GM18502 (cell line): ENCODE data around the gene PPP6R2.
"Not testable (repeated sequence)": the region's sequence is repeated elsewhere in the genome, so short reads cannot be mapped to it uniquely, and the experiment has no call there.

Experiments used
- ATAC-seq: cut with Tn5 transposase; IDR thresholded peaks from one replicate; pipeline ENCODE4 v1.9.1; 2021; ENCODE audit warnings: mild to moderate bottlenecking; ENCODE audit not compliant: unreplicated experiment, poor library complexity

The PPP6R2 gene

DNA sequence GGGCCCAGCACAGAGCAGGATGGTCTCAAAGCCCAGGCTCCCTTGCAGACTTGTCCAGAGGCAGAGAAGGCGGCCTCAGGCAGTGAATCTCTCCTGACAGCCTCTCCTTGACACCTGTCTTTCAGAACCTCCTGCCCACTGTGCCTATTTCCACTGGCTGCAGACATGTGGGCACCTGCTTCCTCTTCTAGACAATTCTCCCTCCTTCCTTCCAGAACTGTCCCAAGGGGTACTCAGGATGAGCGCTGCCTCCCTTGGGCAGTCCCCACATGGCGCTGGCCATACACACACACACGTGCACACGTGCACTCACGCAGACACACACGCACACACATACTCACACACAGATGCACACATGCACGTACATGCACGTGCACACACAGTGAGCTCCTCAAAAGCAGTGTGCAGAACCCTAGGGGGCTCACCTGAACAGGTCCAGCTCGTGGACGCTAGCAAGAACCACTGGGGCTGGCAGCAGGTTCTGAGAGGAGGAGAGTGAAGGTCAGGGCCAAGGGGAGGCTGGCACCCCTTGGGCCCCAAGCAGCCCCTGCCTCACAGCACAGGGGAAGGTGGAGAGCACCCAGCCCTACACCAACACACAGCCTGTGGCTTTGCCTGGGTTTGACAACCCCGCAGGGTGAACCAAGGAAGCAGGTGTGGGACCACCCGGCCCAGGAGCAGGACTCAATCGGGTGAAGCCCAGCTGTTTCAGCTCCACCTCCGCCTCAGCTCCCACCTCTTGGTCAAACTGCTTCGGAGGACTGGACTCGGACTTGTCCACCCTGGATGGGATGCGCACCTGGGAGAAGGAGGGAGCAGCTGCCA, 27.6 kb upstream of the PPP6R2 start:
- ATAC-seq: no peak

DNA sequence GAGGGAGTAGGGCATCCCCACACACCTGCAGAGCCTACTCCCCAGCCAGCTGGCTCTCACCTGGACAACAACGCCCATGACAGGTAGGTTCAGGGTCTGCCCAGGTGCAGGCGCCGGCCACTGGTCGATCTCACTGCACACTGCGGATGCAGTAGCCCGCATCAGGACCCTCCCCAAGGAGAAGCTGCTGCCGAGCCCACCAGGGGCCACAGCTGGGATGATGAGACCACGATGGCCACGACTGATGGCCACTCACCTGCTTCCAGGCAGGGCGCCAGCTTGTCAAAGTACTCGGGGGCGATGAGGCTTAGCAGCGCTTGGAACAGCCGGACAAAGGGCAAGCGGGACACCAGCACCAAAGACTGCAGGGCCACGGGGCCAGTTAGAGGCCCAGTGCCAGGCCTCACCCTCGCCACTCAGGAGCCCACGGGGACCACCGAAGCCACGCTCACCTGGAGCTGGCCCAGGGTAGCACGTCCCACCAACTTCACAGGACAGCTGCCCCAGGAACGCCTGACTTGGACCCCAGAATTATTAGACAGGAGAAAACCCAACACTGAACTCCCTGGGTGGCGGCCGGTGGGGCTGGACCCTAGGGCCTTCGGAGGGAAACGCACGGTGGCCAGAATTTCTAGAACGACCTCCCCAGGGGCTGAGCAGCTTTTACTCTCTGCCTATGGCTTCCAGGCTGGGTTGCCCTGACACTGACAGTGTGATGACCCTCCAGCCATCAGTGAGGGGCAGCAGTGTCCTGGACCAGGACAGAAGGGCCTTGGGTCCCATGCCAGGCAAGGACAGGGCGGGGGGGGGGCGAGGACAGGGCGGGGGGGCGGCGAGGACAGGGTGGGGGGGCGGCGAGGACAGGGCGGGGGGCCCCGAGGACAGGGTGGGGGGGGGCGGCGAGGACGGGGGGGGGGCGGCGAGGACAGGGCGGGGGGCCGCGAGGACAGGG, 26.7 kb upstream of the PPP6R2 start:
- ATAC-seq: no peak

DNA sequence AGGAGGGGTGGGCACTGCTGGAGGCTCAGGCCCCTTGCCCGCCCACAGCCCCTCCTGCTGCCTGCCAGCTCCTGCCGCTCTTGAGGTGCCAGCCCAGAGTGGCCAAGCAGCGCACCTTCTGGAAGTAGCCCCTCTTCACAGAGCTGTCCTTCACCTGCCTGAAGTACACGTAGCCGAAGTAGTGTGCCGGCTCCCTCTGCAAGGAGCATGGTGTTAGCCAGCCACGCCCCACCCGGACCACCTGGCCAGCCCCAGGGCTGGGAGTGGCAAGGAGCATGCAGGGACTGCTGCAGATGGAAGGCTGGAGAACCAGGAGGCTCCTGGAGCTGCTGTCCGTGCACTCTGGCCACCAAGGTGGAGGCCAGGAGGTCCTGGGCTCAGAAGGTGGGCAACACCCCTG, 25.9 kb upstream of the PPP6R2 start:
- no peak for ATAC-seq

DNA sequence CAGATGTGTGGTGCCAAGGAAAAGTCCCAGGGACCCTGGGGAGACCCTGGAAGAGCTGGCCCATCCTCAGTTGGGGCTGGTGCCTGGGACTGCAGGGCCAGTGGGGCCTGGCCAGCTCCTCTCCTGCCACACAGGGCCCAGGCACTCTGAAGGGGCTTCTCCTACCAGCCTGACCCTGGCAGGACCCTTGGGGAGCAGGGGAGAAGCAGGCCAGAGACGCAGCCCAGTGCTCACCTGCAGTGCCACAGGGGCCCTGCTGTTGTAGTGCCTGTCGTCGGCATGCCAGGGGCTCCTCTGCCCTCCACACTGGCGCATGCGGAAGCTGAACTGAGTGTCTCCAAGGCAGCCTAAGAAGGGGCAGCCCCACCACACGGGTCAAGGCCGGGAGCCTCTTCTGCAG, 25.5 kb upstream of the PPP6R2 start:
- no peak for ATAC-seq

DNA sequence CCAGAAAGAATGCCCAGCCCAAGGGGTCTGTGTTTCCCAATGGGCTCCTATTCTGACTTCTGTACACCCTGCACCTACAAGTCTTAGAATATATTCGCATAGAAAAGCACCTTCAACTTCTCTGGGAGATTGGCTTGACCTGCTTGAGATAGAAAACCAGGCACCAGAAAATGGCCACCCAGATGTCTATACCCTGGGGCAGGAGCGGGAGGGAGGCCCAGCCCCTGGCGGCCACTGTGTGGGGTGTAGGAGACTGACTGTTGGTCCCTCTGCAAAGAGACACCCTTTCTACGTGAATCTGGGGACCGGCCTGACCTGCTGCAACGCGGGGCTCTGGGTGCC, 24.8 kb upstream of the PPP6R2 start:
- no peak for ATAC-seq

DNA sequence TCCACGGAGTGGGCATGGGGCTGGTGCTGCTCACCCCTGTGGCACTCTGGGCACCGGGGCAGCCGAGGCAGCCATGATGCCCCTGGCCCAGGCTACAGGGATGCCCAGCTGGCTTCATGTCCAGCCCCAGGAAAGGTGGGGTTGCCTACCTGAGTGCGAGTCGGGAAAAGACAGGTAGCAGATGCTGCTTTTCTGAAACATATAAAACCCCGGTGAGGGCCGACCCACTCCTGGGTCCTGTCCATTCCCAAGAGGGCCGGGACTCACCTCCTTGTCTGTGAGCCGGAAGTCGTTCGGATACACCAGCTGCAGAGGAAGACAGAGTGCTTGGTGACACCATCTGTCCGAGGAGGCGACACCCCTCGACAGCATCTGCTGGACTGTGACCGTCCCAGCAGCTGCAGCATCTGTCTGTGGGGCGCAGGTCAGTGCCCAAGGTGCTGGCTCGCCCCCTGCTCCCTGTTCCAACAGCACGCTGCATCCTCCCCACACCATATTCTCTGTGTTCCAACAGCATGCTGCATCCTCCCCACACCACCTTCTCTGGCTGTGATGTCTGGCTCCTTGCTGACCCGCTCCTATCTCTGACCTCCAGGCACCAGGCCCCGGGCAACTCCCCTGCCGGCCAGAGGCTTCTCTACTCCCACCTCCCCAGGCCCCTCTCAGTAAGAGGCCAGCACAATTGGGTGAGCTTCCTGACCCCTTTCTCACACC, 24.3 kb upstream of the PPP6R2 start:
- no peak for ATAC-seq

DNA sequence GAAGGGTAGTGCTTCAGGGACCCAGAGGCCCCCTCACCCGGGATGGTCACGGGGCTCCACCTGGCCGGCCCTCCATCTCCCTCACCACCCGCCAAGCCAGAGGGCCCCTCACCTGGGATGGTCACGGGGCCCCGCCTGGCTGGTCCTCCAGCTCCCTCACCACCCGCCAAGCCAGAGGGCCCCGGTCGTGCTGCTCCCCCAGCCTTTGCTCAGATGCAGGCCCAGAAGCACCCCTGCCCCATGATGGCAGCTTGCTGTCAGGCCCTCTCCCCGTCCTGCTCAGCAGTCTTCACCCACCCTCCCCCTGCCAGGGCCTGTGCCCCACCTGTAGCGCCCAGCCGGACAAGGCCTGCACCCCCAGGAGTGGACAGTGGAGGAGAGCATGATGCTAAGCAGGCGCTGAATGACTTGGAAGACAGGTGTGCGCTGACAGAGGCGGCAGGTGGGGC, 23.6 kb upstream of the PPP6R2 start:
- ATAC-seq: no peak

DNA sequence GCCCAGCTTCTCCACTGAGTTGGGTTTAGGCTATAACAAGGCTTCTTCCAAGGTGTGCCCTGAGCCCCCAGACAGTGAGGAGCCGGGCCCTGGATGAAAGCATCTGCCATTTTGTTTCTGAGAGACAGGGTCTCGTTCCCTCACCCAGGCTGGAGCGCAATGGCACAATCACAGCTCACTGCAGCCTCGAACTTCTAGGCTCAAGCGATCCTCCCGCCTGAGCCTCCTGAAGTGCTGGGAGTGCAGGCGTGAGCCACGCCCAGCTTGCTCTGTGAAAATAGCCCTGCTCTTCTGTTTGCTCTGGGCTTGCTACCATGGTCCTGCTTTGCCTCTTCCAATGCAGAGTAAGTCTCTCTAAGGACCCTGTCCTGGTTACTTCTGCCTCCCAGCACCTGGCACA, 23.0 kb upstream of the PPP6R2 start:
- no peak for ATAC-seq

DNA sequence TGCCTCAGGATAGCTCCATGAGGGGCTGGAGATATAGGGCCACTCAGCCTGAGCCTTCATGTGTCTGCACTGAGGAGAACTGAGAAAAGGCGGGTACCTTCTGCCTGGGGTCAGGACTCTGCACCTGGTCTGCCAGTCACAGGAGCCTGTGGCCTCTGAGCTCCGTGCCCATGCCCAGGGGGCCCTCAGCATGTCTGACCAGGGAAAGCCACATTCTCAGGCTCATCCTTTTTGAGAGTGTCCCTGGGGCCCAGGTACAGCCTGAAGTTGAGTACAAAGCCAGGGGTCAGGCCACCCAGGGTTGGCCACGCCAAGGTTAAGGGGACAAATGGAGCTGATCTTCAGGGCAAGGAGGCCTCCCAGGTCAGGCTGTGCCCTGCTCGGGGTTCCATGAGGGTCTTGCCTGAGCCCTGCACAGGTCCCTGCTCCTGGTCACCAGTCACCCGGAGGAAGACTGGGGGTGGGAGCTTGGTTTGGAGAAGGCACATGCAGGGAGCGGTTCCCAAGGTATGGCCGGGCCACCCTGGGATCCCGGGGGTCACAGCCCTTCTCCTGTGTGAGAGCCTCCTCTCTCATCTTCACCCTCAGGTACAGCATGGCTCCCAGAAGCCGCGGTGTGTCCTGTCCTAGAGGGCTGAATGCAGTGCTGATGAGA, 22.3 kb upstream of the PPP6R2 start:
- no peak for ATAC-seq

DNA sequence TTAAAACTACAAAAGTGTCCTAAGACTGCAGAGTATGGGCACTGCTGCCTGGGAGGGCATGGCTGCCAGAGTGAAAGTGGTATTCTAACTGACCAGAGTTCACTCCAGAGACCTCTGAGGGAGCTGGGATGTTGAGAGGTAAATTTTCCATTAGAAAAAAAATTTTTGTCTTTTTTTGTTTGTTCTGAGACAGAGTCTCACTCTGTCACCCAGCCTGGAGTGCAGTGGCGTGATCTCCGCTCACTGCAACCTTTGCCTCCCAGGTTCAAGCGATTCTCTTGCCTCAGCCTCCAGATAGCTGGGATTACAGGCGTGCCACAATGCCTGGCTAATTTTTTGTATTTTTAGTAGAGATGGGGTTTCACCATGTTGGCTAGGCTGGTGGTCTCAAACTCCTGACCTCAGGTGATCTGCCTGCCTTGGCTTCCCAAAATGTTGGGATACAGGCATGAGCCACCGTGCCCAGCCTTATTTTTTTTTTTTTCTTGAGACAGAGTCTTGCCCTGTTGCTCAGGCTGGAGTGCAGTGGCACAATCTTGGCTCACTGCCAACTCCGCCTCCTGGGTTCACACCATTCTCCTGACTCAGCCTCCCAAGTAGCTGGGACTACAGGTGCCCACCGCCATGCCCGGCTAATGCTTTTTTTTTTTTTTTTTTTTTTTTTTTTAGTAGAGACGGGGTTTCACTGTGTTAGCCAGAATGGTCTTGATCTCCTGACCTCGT, 20.6 kb upstream of the PPP6R2 start:
- ATAC-seq: not testable (repeated sequence)

DNA sequence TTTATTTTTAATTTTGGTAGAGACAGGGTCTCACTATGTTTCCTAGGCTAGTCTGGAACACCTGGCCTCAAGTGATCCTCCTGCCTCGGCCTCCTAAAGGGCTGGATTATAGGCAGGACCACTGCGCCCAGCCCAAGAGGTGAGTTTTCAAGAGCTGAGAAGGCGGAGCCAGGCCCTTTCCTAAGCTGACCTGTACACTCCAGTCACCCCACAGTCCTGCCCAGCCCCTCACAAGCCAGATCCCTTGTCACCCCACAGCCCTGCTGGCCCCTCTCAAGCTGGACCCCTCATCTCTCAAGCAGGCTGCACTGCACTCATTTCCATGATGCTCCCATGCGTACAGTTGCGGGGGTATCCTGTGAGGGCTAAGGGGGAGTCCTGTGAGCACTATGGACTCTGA, 19.2 kb upstream of the PPP6R2 start:
- ATAC-seq: no peak

DNA sequence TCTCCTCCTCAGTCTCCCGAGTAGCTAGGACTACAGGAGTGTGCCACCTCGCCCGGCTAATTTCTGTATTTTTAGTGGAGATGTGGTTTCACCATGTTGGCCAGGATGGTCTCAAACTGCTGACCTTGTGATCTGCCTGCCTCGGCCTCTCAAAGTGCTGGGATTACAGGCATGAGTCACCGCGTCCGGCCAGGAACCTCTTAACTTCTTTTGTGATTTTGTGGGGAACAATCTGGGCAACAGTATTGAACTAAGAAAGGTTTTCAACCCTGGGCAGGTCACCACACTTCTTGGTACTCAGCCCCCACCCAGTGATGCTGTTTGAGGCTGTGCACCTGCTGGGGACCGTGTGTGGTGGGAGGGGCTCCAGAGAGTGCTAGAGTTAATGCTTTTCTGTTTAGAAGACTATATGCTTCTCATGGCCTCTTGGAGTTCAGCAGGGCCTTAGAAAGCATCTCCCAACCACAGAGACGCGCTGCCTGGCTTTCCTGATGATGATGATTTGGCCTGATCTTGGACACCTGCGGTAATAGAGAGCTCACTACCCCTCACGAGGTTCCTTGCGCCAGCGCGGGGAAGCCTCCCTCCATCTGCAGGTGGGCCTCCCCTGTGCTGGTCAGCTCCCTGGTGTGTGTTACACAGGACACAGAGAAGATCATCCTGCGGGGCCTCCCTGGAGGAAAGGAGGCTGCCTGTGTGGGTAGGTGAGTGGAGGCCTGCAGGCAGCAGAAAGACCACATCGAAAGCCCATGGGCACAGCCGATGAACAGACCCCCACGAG, 17.5 kb upstream of the PPP6R2 start:
- no peak for ATAC-seq

DNA sequence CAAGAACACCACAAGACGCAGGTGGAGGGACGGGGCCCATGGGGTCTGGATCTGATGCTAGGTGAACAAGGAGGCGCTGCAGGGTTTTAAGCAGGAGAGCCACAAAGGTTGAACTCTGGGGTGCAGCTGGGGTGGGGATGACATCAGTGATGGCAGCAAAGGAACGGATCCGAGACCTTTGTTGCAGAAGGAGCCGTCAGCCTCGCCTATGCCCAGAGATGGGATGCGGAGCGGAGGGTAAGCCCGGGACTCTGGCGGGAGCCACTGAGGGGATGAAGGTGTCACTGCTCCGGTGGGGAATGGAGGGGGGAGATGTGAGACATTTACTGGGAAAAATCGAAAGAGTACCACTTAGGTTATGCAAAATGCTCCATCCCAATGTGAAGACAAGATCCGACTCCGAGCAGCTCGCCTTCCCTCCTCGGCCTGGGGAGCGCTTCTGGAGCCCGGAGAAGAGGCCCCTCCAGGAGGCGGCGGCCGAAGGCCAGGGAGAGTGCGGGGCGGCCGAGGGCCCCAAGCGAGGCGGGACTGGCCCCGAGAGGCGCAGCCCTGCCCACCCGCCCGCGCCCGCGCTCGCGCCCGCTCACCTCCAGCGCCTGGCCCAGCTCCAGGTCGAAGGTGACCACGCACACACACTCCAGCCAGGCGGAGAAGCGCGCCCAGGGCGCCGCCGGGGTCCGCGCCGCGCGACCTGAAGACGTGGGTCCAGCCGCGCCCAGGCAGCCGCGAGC, 16.7 kb upstream of the PPP6R2 start:
- no peak for ATAC-seq

DNA sequence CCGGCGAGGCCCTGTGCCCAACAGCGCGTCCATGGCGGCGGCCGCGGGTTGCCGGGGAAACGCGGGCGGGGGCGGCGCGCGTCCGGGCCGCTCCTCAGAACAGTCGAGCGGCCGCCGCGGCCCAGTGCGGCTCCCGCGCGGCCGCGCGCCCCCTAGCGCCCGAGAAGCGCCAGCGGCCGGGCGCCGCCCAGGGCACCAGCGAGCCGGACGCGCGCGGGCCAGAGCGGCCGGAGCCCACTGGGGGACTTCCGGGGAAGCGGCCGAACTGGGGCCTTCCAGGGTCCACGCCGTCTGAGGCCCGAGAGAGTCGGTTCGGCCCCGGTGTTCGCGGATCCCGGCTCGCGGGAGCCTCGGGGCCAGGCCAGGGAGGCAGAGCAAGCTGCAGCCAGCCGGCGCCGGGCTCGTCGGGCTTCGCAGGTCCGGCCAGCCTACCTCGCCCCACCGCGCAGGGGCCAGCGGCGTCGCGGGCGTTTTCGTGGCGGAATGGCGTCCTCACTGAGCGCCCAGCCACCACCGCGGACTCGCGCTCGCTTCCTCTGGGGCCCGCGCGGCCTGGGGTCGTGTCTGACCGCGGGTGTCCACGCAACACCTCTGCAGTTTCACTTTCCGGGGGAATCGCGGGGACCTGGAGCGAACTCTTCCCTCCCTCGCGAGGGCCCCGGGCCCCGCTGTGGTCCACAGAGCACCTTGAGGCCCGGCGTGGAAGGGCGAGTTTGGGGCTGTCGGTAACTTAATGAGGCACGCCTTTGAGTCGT, 16.0 kb upstream of the PPP6R2 start, which contains the start of gene DENND6B:
Gene DENND6B (minus strand): TSS at position 57 of the 755 bp plus-strand sequence. CDS start 24 bp downstream, at position 33.
- peak; percentile 72 for ATAC-seq

DNA sequence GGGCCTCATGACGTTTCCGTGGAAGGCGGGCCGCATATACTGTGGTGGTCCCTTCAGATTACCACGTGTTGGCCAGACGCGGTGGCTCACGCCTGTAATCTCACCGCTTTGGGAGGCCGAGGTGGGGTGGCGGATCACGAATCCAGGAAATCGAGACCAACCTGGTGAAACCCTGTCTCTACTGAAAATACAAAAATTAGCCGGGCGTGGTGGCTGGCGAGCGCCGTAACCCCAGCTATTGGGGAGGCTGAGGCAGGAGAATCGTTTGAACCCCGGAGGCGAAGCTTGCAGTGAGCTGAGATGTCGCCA, 15.5 kb upstream of the PPP6R2 start:
- no peak for ATAC-seq

DNA sequence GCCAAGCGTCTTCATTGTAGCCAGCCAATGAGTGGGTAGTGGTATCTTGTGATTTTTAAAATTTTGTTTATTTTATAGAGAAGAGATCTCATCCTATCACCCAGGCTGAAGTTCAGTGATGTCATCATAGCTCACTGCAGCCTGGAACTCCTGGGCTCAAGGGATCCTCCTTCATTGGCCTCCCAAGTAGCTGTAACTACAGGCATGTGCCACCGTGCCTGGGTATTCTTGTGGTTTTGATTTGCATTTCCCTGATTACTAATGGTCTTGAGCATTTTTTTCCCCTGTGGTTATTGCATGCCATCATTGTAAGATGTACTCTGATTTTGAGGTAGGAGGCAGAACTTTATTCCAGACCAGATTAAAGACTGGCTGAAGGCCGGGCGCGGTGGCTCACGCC, 13.9 kb upstream of the PPP6R2 start:
- no peak for ATAC-seq

DNA sequence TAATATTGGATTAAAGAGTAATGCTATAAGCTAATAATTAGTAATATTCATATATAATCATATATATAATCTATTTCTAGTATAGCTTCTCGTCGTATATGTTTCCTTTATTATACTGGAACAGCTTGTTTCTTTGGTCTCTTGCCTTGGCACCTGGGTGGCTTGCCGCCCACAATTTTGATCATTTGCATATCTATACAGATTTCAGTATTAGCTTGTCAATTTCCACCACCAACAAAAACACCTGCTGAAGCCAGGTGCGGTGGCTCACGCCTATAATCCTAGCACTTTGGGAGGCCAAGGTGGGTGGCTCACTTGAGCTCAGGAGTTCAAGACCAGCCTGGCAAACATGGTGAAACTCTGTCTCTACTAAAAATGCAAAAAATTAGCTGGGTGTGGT, 8.7 kb upstream of the PPP6R2 start:
- not testable (repeated sequence) for ATAC-seq
